Raji (cell line): ENCODE measurements around the gene POLR1G.

ENCODE experiments used
- POLR2A ChIP-seq: IDR thresholded peaks from 2 replicates; pipeline ENCODE4 v1.6.1; 2011; ENCODE audit warnings: low read depth, low read length, control low read depth; ENCODE audit not compliant: insufficient read depth

POLR1G gene

DNA sequence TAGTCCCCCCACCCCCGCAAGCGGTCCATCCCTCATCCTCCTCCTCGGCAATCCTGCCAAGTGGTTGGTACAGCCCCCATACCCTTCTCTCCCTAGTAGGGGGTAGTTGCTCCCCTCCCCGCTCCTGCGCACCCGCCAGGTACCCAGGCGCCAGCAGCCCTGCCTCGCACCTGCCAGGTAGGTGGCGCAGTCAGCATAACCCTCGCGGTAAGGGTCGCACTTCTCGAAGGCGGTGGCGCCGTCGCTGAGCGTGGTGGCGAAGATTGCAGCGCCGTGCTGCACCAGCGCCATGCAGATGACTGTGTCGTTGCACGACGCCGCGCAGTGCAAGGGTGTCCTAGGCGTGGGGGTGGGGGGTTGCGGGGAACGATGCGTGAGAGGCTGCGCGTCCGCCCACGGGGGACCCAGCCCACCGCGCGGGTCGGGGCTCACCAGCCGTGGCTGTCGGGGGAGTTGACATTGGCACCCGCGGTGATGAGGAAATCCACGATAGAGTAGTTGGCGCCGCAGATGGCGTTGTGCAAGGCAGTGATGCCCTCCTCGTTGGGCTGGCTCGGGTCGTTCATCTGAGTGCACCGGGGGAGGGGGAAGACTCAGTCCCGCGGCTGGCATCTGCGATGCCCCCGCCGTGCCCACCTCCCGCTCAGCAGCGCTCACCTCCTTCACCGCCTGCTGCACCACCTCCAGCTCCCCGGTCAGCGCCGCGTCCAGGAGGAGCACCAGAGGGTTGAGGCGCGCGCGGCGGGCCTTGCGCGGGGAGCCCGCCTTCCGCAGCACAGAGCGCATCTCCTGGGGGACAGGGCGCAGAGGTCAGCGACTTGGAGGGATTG, 20.8 kb upstream of the POLR1G start:
- TF ChIP-seq POLR2A = no peak

DNA sequence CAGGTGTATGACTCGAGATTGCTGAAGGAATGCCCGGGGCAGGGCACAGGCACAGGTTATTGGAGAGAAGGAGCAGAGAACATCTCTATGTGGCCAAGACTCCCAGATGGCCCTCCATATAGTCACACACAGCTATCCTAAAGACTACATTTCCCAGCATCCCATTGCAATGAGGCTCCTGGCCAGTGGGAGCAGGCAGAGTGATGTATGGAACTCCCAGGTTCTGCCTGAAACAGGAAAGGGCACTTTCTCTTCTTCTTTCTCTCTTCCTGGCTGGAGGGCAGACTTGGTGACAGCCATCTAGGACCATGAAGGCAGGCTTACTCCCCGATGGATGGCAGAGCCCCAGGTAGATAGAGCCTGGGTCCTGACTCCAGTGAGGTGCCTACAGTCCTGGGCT, 15.1 kb upstream of the POLR1G start:
- peak; percentile 29; the same call in 1 of the 2 replicates for TF ChIP-seq POLR2A

DNA sequence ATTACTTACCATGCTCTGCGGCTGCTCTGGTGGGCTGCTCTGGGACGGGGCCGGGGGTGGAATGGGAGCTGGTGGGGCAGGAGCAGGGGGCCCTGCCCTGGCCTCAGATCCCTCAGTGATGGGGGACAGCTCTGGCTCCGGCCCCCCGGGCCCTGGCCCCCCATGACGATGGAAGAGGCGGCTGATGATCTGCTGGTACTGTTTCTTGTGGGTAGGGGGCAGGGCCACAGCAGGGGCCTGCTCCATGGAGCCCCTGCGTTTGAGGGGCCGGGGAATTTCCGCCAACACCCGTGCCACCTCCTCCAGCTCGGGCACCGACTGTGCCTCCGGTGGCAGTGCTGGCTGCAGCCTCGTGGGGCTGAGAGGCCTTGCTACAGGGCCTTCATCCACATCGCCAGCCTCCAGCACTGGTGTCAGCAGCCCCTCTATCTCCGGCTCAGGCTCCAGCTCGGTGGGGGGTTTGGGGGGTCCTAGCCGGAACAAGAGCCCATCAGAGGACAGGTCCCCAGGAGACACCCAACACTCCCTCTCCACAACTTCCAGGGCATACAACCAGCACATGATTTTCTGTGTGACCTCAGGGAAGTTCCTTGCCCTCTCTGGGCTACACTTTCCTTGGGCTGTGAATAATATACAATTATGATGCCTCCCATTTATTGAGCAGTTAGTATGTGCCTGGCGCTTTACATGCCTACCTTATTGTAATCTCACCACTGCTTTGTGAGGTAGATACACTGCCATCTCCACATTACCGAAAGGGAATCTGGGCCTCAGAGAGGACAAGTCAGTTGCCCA, 14.4 kb upstream of the POLR1G start:
- no peak for TF ChIP-seq POLR2A

DNA sequence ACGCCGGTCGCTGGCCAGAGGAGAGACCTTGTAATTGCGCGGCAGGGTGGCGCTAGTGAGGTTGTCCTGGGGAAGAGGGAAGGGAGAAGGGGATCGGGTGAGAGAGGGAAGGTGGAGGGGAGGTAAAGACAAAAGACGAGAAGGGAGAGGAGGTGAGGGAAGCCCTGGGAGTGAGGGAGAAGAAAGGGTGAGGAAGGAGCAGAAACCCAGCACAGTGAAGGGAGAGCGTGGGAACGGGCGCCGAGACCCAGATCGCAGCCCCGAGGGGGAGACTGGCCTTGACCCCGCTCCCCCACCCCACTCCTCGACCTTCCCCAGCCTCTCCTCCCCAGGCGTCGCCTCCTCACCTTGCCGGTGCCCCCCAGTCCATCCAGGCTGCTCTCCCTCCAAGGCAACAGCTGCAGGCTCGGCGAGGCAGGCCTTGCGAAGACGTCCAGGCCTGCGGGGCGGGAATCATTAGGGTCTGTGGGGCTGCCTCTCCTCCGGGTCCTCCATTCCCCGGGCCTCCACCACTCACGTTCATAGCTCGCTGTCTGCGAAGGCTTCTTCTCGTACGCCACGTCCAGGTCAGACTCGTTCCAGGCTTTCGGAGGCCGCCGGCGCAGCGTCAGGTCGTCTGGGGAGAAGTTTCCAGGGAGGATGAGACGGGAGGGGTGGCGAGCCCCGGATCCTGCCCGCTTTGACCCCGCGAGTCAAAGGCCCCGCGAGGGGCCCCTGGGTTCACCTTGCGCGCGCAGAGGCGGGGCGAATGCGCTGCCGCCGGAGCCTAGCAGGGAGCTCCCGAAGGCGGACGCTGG, 10.4 kb upstream of the POLR1G start:
- TF ChIP-seq POLR2A = no peak

DNA sequence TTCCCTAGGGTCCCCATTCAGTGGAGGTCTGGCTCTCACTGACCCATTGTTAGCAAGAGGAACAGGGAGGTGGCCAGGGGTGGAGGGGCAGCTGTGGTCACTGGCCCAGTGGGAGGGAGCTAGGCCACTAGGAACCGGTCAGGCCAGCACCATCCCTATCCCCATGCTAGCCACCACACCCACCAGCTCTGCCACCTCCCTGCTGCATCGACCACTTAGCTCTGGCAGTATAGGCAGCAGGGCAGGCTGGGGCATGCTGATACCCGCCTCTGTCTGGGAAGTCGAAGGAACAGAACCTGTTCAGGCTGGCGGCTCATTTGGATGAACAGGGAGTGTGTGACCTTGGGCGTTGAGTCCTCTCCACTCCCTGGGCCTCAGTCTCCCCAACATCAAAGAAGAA, 6.3 kb upstream of the POLR1G start:
- no peak for TF ChIP-seq POLR2A

DNA sequence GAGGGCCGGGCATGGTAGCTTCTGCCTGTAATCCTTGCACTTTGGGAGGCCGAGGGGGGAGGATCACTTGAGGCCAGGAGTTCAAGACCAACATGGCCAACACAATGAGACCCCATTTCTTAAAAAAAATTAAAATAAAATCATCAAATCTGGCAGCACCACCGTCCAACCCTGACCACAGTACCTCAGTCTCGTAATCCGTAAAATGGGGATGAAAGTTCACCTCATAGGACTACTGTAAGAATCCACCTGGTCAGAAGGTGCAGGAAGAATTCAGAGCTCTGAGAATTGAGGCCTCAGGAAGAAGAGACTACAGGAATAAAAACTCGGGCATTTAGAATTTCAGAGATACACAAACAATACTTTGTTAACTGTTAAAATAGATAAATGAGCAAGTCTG, 4.6 kb upstream of the POLR1G start:
- TF ChIP-seq POLR2A = no peak

DNA sequence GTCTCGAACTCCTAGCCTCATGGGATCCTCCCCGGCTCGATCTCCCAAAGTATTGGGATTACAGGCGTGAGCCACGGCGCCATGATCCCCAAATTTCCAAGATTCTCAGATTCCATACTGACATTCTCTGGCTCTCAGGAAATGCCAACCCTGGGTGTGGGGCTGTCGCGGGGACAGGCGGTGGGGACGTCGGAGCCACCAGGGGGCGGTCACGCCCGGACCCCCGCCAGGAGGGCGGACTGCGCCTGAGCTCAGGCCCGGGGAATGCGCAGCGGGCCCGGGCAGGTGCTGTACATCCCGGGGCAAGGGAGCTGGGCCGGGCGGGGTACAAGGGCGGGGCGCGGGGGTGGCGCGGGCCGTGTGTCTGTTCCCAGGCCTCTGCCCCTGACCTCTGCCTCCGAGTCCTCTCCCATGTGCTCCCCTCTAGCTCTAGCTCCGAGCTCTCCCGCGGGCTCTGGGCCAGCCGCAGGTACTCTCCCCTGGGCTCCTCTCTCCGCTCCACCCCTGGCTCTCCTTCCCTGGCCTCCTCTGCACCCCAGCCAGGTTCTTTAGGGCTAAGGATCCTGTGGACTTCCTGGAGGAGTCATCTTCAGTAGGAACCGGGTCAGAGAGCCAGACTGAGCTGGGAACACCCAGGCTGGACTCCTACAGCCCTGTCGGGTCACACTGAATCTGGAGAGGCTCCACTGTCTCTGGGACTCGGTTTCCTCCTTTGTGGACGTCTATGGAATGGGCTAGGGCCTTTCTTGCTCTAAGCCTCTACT, 4.0 kb upstream of the POLR1G start:
- TF ChIP-seq POLR2A = no peak

DNA sequence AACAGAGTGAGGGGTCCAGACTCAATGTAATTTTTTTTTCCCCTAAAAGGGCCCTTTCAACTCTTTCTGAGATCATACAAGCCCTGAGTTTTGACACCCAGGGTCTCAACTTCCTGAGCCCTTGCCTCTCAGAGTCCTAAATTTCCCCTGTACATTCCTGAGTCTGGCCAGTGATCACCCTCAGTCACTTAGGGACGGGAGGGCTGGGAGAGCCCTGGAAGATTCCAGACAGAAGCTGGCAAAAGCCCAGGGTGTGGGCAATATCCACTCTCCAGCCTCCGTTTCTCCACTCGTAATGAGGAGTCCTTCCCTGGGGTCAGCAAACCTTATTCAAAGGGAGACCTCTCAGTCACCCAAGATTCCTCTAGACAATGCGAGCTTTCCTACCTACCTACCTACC, 3.2 kb upstream of the POLR1G start:
- TF ChIP-seq POLR2A = no peak

DNA sequence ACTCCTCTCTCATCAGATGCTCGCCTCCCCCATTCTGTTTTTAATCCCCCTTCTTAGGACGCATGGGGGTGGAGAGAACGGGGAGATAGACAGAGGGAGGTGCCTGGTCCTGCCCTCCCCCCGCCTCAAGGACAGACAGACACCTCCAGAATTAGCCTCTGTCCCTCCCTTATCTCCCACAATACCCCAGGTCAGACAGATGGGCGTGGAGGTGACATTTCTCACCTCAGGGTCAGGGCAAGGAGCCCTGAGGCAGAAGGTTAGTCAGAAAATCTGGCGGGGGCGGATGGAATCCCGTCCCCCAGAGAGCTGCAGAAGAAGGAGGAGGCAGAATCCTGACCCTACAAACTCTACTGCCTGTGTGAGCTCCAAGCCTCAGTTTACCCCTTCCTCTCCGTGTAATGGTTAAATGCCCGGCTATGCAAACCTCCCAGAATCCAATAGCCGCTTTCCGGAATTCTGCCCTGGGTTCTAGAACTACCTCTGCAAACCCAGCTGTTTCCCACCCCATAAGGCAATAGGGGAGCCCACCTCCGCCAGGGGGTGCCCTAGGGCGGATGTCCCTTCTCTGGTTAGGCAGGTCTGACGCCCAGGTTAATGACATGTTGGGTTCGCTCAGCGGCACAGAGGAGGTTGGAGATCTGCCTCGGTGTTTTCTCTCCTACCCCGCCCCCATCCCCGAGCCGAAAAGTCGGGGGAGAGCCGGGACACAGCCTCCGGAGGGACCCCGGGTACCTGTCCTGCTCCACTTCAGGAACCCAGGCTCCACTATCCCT, 2.5 kb upstream of the POLR1G start:
- no peak for TF ChIP-seq POLR2A

DNA sequence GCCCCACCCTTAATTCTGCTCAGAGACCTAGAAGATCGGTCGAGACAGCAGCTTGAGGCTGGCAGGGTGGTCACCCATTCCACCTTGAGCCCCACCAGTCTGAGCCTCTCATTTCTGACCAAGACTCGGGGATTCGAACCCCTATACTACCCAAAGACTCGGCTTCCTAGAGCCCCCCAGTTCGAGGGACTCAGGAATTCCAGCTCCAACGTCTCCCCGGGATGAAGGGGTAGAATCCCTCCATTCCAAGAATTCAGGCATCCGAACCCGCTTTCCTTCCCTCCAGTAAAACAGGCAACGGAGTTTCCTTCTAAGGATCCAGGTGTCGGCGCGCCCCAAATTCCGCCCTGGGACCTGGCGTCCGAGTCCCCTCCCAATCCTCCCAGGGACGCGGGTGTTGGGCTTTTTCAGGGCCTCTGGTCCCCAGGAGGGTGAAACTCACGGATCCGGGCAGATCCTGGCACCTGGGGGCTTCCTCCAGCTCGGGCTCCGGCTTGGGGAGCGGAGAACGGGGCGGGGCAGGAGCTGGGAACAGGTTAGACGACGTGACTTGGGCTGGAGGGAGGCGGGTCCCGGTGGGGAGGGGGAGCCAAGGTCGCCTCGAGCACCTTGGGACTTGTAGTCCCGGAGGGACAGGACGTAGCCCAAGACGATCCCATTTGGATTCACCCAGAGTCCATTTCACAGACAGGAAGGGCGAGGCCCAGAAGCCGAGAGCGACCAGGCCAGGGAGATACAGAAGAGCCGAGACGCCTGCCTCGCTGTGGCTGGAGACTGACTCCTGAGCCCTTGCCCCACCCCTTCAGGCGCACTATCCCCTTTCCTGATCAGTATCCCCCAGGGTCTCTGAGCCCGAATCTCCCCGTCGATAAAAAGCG, 1.6 kb upstream of the POLR1G start, which contains the start of gene PPP1R13L:
TSS of gene PPP1R13L (minus strand) at position 513 of the 878 bp plus-strand sequence. CDS start 6,751 bp downstream, outside the sequence.
- no peak for TF ChIP-seq POLR2A

DNA sequence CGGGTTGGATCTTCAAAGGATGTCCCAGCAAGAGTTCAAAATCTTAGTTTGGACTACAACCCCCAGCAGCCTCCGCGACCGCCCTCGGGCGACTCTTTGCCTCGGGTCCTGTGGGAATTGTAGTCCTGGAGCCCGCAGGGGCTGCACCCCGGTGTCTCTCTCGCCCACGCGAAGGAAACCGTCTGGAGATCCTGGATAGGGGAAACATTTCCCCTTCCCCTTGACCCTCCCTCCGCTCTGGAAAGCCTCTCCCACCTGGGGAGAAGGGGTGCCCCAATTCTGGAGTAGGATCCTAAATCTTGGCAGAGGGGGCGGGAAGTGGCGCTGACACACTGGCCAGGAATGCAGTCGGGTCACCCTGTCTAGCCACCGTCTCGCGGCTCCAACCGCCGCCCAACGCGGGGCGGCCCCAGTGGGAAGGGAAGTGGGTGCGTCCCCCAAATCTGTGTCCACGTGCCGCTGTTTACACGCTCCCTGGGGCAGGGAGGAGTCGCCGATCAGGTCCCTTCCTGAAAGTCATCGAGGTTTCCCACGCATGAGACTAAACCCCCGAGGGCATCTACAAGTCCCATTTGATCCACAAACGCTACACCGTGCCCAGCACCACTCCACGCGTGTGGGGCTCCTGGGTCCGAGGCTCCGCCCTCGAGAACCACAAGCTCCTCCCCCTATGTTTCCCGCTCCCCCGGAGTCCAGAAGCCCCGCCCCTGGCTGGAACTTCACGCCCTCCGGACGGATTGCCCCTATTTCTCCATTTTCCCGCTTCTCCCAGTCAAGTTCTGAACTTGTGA, 814 bp upstream of the POLR1G start:
- TF ChIP-seq POLR2A = peak; percentile 92

DNA sequence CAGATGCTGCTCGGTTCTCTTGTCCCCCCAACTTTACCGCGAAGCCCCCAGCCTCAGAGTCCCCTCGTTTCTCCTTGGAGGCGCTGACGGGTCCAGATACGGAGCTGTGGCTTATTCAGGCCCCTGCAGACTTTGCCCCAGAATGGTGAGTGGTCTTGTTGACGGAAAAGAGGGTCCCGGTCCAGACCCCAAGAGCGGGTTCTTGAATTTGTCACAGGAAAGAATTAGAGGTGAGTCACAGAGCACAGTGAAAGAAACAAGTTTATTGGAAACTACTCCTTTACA, 589 bp downstream of the POLR1G start:
- TF ChIP-seq POLR2A = no peak

DNA sequence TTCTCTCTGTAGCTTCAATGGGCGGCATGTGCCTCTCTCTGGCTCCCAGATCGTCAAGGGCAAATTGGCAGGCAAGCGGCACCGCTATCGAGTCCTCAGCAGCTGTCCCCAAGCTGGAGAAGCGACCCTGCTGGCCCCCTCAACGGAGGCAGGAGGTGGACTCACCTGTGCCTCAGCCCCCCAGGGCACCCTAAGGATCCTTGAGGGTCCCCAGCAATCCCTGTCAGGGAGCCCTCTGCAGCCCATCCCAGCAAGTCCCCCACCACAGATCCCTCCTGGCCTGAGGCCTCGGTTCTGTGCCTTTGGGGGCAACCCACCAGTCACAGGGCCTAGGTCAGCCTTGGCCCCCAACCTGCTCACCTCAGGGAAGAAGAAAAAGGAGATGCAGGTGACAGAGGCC, 1.7 kb downstream of the POLR1G start:
- no peak for TF ChIP-seq POLR2A
